CD14-positive monocyte (primary cell): ENCODE measurements around the gene CALML4. TPM values are rescaled to one million over a fixed set of nuclear protein-coding genes. Genes with fewer than 3 reads are reported as not detected.
A peak's percentile ranks its signal among the peaks of the same experiment; 100 is the strongest.

Experiments used
- DNase-seq, 3 donors: peaks; one replicate each; pipeline ENCODE4 v3.0.0-alpha.2; 2011 to 2022
- H2AFZ ChIP-seq: 2 replicates; pipeline ENCODE4 v1.6.0; 2012; ENCODE audit warnings: mild to moderate bottlenecking, low read depth, low read length, inconsistent platforms; ENCODE audit not compliant: insufficient read depth, poor library complexity, severe bottlenecking
- H3K27ac ChIP-seq, 2 donors: 1 replicate in 1 of 2; 2 replicates in 1 of 2; pipeline ENCODE4 v1.5.1; 2012 to 2013; ENCODE audit warnings: low read length in 2 of 2, control low read depth in 1 of 2, inconsistent platforms in 1 of 2, low read depth in 1 of 2, mild to moderate bottlenecking in 1 of 2
- H3K27me3 ChIP-seq, 2 donors: one replicate each; pipeline versions ENCODE4 v1.6.0 to v1.6.1; 2011 to 2013; ENCODE audit warnings: low read length in 2 of 2; ENCODE audit not compliant: control insufficient read depth in 2 of 2, insufficient read depth in 2 of 2
- H3K36me3 ChIP-seq, 2 donors: replicated peaks in 1 of 2; 1 replicate in 1 of 2; 2 replicates in 1 of 2; pipeline versions ENCODE4 v1.5.1 to v1.6.1; 2012 to 2013; ENCODE audit warnings: low read length in 2 of 2, control low read depth in 1 of 2, inconsistent platforms in 1 of 2, mild to moderate bottlenecking in 1 of 2; ENCODE audit not compliant: insufficient read depth in 2 of 2, control insufficient read depth in 1 of 2
- H3K4me1 ChIP-seq, 2 donors: 1 replicate in 1 of 2; 2 replicates in 1 of 2; pipeline versions ENCODE4 v1.5.1 to v1.6.1; 2012 to 2013; ENCODE audit warnings: low read length in 2 of 2, control low read depth in 1 of 2, inconsistent platforms in 1 of 2, mild to moderate bottlenecking in 1 of 2, moderate library complexity in 1 of 2; ENCODE audit not compliant: insufficient read depth in 2 of 2, control insufficient read depth in 1 of 2
- H3K4me2 ChIP-seq: replicated peaks from 2 replicates; pipeline ENCODE3; 2012; ENCODE audit warnings: low read length, moderate library complexity, mild to moderate bottlenecking; ENCODE audit not compliant: poor library complexity, severe bottlenecking; ENCODE audit errors: extremely low read depth
- H3K4me3 ChIP-seq, 3 experiments: fragments of 200-600 bp in 1 of 3; sonication (generic) in 1 of 3; replicated peaks in 1 of 3; 1 replicate in 2 of 3; 2 replicates in 1 of 3; pipeline ENCODE4 v1.5.1; 2011 to 2013; ENCODE audit warnings: low read length in 3 of 3, mild to moderate bottlenecking in 3 of 3, control low read depth in 2 of 3, low read depth in 2 of 3, inconsistent platforms in 1 of 3, moderate library complexity in 1 of 3
- H3K79me2 ChIP-seq: 2 replicates; pipeline ENCODE4 v1.6.0; 2012; ENCODE audit warnings: mild to moderate bottlenecking, control low read depth, inconsistent platforms, low read length, moderate library complexity; ENCODE audit not compliant: insufficient read depth
- H3K9ac ChIP-seq: 2 replicates; pipeline ENCODE4 v1.6.0; 2017; ENCODE audit warnings: low read length, mild to moderate bottlenecking; ENCODE audit not compliant: insufficient read depth, poor library complexity, severe bottlenecking
- H3K9me3 ChIP-seq, 2 donors: replicated peaks in 1 of 2; 1 replicate in 1 of 2; 2 replicates in 1 of 2; pipeline versions ENCODE4 v1.5.1 to v1.6.1; 2012 to 2013; ENCODE audit warnings: low read length in 2 of 2, control low read depth in 1 of 2; ENCODE audit not compliant: control insufficient read depth in 1 of 2, insufficient read depth in 1 of 2
- H4K20me1 ChIP-seq: 2 replicates; pipeline ENCODE4 v1.6.0; 2012; ENCODE audit warnings: mild to moderate bottlenecking, low read length, control low read depth, moderate library complexity; ENCODE audit not compliant: insufficient read depth
- H3K27ac Mint-ChIP-seq, 7 donors: one replicate each; pipeline ENCODE4 v1.8.0; 2020; ENCODE audit warnings: mild to moderate bottlenecking in 7 of 7, mixed read lengths in 7 of 7, moderate library complexity in 6 of 7, inconsistent platforms in 2 of 7
- H3K27me3 Mint-ChIP-seq, 3 donors: one replicate each; pipeline ENCODE4 v1.8.0; 2021 to 2022; ENCODE audit warnings: low read depth in 3 of 3, mild to moderate bottlenecking in 3 of 3, mixed read lengths in 3 of 3, moderate library complexity in 3 of 3, inconsistent platforms in 1 of 3
- H3K36me3 Mint-ChIP-seq, 2 donors: one replicate each; pipeline ENCODE4 v1.8.0; 2020; ENCODE audit warnings: mixed read lengths in 2 of 2, inconsistent platforms in 1 of 2, mild to moderate bottlenecking in 1 of 2
- H3K4me1 Mint-ChIP-seq: one replicate; pipeline ENCODE4 v1.8.0; 2020; ENCODE audit warnings: mild to moderate bottlenecking, mixed read lengths
- H3K4me3 Mint-ChIP-seq, 2 donors: one replicate each; pipeline ENCODE4 v1.8.0; 2020; ENCODE audit warnings: mild to moderate bottlenecking in 2 of 2, mixed read lengths in 2 of 2, moderate library complexity in 1 of 2
- H3K9me3 Mint-ChIP-seq, 7 donors: one replicate each; pipeline ENCODE4 v1.8.0; 2020 to 2022; ENCODE audit warnings: mixed read lengths in 7 of 7, mild to moderate bottlenecking in 6 of 7, moderate library complexity in 6 of 7, inconsistent platforms in 2 of 7
- CTCF ChIP-seq: fragments of 200-600 bp; IDR thresholded peaks from one replicate; pipeline ENCODE4 v1.8.0; 2022; ENCODE audit warnings: antibody characterized with exemption, mild to moderate bottlenecking
- WGBS: methylation state at CpG from one replicate; pipeline ENCODE4 v1.1.5; 2013; ENCODE audit warnings: missing lambda C conversion rate; ENCODE audit not compliant: insufficient coverage; 5-methylcytosine and 5-hydroxymethylcytosine counted together
- intact Hi-C, 2 donors: fragments of 100-400 bp; cut with micrococcal nuclease; formaldehyde crosslinking; loops; one replicate each; pipeline versions ENCODE4 v1.15.0 to v1.15.1; 2023
- polyA plus RNA-seq, 3 donors: library from polyadenylated mRNA; depleted of rRNA in 1 of 3; unstranded in 2 of 3; stranded (reverse) in 1 of 3; fragments of 300-500 nt in 2 of 3; fragments of >200 nt in 1 of 3; fragmentation: Illumina TruSeq in 2 of 3; gene quantifications; 1 replicate in 2 of 3; 2 replicates in 1 of 3; pipeline ENCODE4 v1.2.3, GENCODE V29; 2012 to 2021

Gene CALML4
- polyA plus RNA-seq, 3 donors: 24.3 to 44.5 (median 38.8) TPM

DNA sequence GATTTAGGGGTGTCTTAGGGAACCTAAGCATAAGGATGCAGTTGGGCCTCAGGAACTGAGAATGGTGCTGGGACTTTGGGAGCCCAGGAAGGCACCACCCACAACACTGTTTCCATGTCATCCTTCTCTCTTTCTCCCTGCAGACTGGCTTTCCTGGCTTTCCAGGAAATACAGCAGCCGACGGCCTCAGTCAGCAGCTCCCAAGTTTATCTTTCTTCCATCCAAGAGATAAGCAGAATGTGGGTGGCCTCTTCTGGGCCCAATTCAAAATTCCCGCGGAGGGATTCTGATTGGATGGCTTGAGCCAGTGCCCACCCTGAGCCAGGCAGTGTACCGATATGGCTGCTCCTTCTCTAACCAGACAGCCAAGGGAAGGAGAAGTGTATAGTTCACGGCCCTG lies 28.9 kb upstream of the CALML4 start:
- Histone ChIP-seq H3K27ac (peak overlapping the region in 1 of 2 donors; percentile 77), H3K4me1 (peaks cover 41 to 52% of the 10 kb centered on the region in 2 donors), H3K4me3 (peak overlapping the region in 1 of 3 experiments; percentile 55), H3K9me3 (no peaks in the 10 kb centered on the region), H3K79me2 (peaks cover 12% of the 10 kb centered on the region), H3K36me3 (no peaks in the 10 kb centered on the region), H2AFZ (peak overlapping the region; percentile 36), H3K27me3 (no peaks in the 10 kb centered on the region), H3K4me2 (no peak overlapping the region), H4K20me1 (peaks cover under 1% of the 10 kb centered on the region), H3K9ac (no peak overlapping the region)
- WGBS: no CpG with 5 or more reads among the region's 6 CpGs
- no peaks in the 10 kb centered on the region for H3K36me3 Mint-ChIP-seq
- H3K4me1 Mint-ChIP-seq: peaks cover 27% of the 10 kb centered on the region
- H3K9me3 Mint-ChIP-seq: no peaks in the 10 kb centered on the region
- no peak overlapping the region for H3K4me3 Mint-ChIP-seq
- no peak for TF ChIP-seq CTCF
- H3K27me3 Mint-ChIP-seq: peaks cover 0 to 5% (median 2%) of the 10 kb centered on the region in 3 donors
- intact Hi-C loops: no loop called here
- no peak for DNase-seq
- H3K27ac Mint-ChIP-seq: peak overlapping the region in 3 of 7 donors; percentile 63 to 86 (median 82)

GRCh38 chr15:68232937-68233336 lies 27.8 kb upstream of the CALML4 start:
- Mint-ChIP-seq H3K27ac (peak overlapping the region in 6 of 7 donors; percentile 82 to 96 (median 90)), H3K4me3 (peak overlapping the region in 1 of 2 donors; percentile 74), H3K4me1 (peaks cover 37% of the 10 kb centered on the region), H3K36me3 (no peaks in the 10 kb centered on the region), H3K9me3 (no peaks in the 10 kb centered on the region), H3K27me3 (peaks cover 0 to 5% (median 2%) of the 10 kb centered on the region in 3 donors)
- Histone ChIP-seq H3K27me3 (no peaks in the 10 kb centered on the region), H3K79me2 (peaks cover 23% of the 10 kb centered on the region), H3K9me3 (no peaks in the 10 kb centered on the region), H3K36me3 (no peaks in the 10 kb centered on the region), H3K4me2 (peak overlapping the region; percentile 60), H3K27ac (peak overlapping the region; percentile 58 to 76), H3K4me1 (peaks cover 52 to 62% of the 10 kb centered on the region in 2 donors), H2AFZ (peak overlapping the region; percentile 36), H4K20me1 (peaks cover 11% of the 10 kb centered on the region), H3K9ac (no peak overlapping the region), H3K4me3 (peak overlapping the region in 1 of 3 experiments; percentile 55)
- 0% methylated on average over 2 of the region's 6 CpGs for WGBS
- intact Hi-C loops: no loop called here
- no peak for TF ChIP-seq CTCF
- DNase-seq: peak; percentile 21 to 78 (median 76)
